Right renal cortex interstitium (tissue), 3 donors: ENCODE results near the gene AADACL4. TPM values are rescaled to one million over a fixed set of nuclear protein-coding genes. Genes with fewer than 3 reads are reported as not detected.

Experiments
- DNase-seq, 3 donors: peaks; one replicate each; pipeline ENCODE4 v3.0.0-alpha.2; 2013; ENCODE audit warnings: low read depth in 3 of 3, low spot score in 2 of 3
- polyA plus RNA-seq, 3 donors: library from polyadenylated mRNA; unstranded; fragments of 120-200 nt; gene quantifications; one replicate each; pipeline ENCODE4 v1.2.1, GENCODE V29; 2013; ENCODE audit not compliant: insufficient read length in 3 of 3

Gene AADACL4
- polyA plus RNA-seq = 1 to 10 TPM; 1.4 to 1.7 (median 1.7) TPM

DNA sequence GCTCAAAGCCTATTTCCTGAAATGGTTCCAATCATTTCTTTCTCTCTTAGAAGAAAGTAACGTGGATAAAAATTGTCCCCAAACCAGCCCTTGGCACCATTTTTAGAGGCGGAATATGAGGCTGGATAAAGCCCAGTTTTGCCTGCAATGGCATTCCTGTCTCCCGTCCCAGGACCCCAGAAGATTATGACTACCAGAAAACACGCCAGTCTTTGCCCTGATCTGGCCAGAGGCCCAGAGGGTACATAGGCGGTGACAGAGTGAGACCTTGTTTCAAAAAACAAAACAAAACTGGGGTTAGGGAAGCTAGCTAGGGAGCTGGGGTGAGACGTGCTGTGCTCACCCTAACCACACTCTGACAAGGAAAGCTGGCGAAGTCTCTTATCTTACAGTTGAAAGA lies at the start of gene AADACL4:
TSS of gene AADACL4 (plus strand) at position 301 of the 400 bp plus-strand sequence. CDS start 462 bp downstream, outside the sequence.
- DNase-seq = no peak

- DNase-seq = no peak
These were observed 49.4 kb upstream of the AADACL4 start for GRCh38 chr1:12594490-12594889.

DNA sequence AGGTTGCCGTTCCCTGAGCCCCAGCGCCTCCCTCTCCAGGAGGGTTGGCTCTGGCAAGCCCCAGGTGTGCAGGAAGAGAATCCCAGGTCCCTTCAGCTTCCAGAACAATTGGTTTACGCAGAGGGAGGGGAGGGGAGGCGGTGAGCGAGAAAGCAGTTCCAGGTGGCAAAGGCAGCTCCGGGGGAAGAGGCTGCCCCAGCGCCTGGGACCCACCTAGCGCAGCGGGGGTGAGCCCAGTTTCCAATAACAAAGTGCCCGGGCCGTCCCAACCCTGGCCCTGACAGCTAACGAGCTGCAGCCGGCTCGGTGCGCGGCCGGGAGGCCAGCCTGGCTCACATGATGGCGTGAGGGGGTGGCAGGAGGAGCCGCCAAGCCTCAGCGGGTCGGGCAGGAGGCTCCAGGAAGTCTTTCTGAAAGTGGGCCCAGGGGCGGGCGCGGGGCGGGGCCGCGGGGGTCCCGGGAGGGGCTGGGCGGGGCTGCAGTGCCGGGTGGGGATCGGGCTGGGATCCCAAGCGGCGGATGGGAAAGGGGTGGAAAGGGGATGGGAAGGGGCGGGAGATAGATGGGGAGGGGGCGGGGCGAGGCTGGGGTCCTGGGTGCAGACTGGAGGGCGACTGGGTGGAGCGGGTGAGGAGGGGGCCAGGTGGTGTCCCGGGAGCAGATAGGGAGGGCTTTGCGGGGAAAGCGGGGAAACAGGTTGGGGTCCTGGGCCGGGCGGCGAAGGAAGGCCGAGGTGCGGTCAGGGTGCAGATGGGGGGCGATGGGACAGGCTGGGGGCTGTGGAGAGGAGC lies 48.7 kb upstream of the AADACL4 start:
- DNase-seq = no peak

DNA sequence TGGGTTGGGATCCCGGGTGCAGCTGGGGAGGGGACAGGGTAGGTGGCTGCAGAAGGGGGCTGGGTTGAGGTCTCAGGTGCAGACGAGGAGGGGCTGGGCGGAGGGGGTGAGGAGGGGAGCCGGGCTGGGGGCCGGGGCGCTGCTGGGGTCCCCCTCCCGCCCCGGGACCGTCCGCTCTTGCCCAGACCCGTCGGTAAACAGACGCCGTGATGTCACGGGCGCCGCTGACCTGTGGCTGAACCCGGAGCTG lies 48.2 kb upstream of the AADACL4 start:
- DNase-seq = no peak

- DNase-seq = no peak
These were observed 47.7 kb upstream of the AADACL4 start for GRCh38 chr1:12596007-12596821.

GRCh38 chr1:12597792-12598191 lies 46.1 kb upstream of the AADACL4 start:
- DNase-seq = no peak

- DNase-seq = no peak
These were observed 44.9 kb upstream of the AADACL4 start for GRCh38 chr1:12598974-12599373.

DNA sequence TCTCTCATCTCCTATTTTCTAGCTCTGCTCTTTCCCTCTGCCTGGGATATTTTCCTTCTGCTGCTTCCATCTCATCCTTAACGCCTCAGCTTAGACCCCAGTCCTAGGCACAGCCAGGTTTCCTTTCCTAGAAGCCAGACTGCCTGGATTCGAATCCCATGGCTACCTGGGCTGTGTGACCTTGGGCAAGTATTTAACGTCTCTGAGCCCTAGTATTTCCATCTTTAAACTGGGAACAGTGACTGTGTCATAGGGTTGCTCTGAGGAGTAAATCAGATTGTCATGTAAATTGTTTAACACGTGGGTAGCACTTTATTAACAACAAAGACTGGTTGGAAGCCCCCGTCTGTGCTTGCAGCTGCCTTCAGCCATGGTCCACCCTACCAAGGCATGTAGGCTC lies 44.2 kb upstream of the AADACL4 start:
- DNase-seq = no peak

DNA sequence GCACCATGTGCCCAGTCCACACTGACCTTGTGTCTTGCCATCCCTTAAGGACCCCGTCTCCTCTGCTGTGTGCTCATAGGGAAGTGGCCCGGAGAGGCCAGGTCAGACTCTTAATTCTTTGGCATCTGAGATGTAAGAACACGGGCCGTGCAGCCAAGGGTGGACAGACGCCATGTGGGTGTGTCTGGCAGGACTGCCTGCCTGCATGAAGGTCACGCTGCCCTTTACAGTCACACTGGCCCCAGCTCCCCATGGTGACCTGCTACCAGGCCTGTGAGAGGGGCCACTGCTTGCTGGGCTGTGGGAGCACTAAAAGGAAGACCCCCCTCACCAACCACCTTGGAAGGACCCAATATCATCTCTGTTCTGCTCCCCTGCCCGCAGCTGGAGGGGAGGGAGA lies 43.5 kb upstream of the AADACL4 start:
- DNase-seq = no peak

DNA sequence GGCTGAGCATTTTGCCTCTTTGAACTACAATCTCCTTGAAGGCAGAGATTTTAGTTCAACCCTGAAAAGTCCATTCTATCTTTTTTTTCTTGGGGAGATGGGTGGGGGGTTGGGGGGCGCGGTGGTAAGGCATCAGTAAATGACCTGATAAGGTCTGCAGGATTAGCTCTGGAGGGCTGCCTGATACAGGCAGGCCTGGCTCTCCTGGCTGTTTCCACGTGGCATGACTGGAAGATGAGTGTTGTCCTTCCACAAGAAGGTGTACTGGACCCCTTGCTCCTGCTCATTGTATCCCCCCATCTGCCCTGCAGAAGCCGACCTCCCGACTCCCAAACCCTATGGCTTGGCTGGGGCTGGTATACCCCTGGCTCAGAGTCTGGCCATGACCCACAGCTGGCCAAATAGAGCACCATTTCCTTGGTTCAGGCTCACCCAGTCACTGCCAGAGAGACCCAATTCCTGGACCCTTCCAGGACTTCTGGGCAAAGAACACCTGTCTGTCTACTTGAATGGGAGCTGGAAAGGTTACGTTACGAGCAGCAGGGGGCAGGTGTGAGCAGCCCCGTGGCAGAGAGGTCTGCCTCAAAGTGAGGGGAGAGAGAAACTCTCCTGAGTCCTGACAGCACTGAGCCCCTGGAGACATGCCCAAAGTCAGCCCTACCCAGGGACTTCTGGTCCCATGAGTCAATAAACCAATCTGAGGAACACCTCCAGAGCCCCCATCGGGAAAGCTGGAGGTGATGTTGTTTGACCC lies 42.8 kb upstream of the AADACL4 start:
- no peak for DNase-seq

GRCh38 chr1:12601700-12602658 lies 41.9 kb upstream of the AADACL4 start:
- no peak for DNase-seq

DNA sequence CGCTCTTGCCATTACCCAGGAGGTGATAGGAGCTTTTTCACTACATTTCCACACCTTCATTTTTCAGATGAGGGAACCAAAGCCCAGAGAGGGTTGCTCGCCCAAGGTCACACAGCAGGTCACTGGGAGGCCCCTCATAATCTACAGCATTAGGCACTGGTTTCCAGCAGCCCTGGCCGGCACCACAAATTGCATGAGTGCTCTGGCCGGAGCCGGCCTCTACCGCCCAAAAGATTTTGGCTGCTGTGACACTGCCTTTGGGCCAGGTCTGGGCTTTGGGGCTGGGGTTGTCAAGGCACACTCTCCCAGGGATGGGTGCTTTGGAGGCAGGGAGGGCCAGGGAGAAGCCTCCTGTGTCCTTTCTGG lies 41.2 kb upstream of the AADACL4 start:
- DNase-seq = no peak

GRCh38 chr1:12603224-12603623 lies 40.7 kb upstream of the AADACL4 start:
- no peak for DNase-seq

DNA sequence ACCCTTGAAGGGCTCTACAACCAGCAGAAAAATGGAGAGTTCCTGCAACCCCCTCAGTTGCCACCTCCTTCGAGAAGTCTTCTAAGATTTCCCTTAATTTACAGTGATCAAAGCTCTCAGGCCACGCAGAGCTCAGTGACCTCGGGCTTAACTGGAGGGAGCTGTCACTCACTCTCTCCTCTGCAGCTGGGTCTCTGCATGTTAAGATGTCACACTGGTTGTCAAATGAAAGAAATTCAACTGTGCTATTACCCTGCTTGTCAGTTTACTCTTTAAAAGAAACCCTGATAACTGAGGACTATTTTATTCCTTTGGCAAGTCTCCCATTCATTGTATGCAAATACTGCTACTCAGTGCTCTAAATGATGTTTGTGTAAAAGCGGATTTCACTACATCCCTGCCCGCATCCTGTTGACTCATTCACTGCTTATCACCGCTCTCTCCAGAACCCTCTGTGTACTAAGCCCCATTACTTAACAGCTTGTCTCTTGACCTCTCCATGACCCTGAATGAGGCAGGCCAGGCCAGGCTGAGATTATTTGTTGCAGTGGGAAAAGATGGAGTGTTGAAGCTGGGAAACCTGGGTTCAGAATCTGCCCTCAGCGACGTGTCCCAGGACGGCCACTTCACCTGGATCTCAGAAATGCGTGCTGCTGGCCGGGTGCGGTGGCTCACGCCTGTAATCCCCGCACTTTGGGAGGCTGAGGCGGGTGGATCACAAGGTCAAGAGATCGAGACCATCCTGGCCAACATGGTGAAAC lies 39.6 kb upstream of the AADACL4 start:
- no peak for DNase-seq

GRCh38 chr1:12604986-12605385 lies 38.9 kb upstream of the AADACL4 start:
- no peak for DNase-seq

- DNase-seq = no peak
These were observed 36.6 kb upstream of the AADACL4 start for GRCh38 chr1:12607263-12607662.

DNA sequence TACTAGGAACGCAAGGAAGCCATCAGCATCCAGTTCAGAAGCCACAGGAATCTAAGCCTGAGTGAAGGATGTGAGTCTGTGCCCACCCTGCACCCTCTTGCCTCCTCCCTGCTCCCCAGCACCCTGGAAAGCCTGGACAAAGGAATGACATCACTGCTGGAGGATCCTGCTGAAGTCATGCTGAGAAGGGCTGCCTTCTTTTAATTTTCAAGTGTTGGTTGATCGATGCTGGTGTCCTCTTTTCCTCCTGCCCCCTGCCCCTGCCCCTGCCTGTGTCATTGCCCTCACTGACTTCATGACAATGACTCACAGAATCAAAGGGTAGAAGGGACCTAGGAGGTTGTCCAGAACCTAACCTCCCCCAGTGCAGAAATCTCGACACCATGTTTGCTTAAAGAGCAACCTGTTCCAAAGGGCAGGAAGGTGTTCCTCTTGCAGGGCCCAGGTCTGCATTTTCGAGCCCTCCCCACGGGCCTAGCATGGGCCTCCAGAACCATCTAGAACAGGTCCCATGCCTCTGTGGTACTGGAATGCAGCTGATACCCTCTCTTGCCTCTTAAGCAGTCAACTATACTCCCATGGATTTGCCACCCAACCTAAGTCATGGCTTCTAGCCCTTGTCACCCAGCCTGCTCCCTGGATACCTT lies 35.5 kb upstream of the AADACL4 start:
- DNase-seq = no peak

- no peak for DNase-seq
These were observed 34.3 kb upstream of the AADACL4 start for GRCh38 chr1:12609469-12610003.
